Myometrial cell (primary cell): Measurements from ENCODE around the gene MINDY4. TPM values are rescaled to one million over a fixed set of nuclear protein-coding genes. Genes with fewer than 3 reads are reported as not detected.

Source experiments
- total RNA-seq: library from RNA; depleted of rRNA; stranded (reverse); fragments of >200 nt; gene quantifications from 2 replicates; pipeline ENCODE4 v1.2.3, GENCODE V29; 2015

Gene MINDY4
- total RNA-seq, result 8.5 and 11.2 TPM in 2 replicates

DNA sequence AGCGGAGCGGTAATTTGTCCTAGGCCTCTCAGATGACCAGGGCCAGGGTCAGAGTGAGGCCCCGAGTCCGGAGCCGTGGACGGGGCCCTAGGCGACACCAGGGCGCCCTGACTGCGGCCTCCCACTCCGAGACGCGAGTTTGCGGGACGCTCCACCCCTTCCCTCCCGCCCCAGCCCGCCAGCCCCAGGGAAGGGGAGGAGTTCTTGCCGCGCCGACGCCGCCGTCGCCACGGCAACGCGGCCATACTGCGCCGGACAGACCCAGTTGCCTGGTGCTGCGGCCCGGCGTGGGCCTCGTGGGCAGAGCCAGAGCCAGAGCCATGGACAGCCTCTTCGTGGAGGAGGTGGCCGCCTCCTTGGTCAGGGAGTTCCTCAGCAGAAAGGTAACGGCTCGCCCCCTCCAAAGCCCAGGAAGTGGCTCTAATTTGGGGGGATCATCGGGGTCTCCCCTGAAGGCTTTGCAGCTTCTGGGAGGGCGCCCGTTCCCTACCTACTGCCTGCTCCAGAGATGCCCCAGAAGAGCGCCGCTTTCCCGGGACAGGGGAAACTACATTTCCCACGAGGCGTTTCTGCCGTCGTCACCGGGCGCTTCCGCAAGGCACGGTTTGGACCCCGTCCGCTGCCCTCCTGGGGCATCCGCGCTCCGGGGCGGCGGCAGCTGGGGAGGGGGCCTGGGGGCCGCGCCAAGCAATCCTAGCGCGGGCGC lies at the start of gene MINDY4:
MINDY4 (plus strand) TSS at position 244 of the 706 bp plus-strand sequence; CDS start at position 321, 77 bp downstream.

DNA sequence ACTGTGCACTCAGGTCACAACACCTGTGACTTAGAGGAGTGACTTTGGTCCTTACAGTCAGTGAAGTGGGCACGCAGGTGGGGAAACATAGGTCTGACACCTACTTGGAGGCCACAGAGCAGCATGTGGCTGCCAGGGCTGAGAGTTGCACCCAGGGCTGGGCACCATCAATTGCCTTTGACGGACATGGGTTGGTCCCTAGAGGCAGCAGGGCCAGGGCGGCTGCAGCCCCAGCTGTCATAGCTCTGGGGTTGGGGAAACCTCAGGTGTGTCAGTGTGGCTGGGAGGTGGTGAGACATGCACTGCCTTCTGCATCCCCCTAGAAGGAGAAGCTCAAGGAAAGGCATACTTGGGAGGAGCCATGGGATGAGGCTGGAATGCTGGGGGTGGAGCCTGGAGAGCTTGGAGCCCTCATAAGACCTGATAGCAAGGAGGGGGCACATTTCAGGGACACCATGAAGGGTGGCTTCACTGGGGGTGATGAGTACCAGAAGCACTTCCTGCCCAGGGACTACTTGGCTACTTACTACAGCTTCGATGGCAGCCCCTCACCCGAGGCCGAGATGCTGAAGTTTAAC lies 19.4 kb upstream of the MINDY4 start, which contains the start of gene INMT:
INMT (plus strand) TSS at position 440 of the 578 bp plus-strand sequence; CDS start at position 456, 16 bp downstream.

DNA sequence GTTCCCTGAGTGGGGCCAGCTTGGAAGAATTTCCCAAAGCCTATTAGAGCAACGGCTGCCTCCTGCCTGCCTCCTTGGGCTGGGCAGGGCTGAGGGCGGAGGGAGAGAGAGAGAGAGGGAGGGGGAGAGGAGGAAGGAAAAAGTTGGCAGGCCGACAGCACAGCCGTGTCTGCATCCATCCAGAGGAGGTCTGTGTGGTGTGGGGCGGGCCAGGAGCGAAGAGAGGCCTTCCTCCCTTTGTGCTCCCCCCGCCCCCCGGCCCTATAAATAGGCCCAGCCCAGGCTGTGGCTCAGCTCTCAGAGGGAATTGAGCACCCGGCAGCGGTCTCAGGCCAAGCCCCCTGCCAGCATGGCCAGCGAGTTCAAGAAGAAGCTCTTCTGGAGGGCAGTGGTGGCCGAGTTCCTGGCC lies 140.3 kb downstream of the MINDY4 start, which contains the start of gene AQP1:
AQP1 (plus strand) TSS at position 293 of the 409 bp plus-strand sequence; CDS start at position 350, 57 bp downstream.

Other genes starting within 250 kb of the MINDY4 start
- 416 and 485 TPM in 2 replicates for gene GARS1, start 176.5 kb upstream of the MINDY4 start, total RNA-seq
- not detected in 2 replicates for gene CRHR2, start 89.0 kb upstream of the MINDY4 start, total RNA-seq
- 4.9 and 6.6 TPM in 2 replicates for gene INMT, start 19.3 kb upstream of the MINDY4 start, total RNA-seq
- 1.1 and 1.4 TPM in 2 replicates for gene AQP1, start 140.4 kb downstream of the MINDY4 start, total RNA-seq
- gene GHRHR, start 192.5 kb downstream of the MINDY4 start, total RNA-seq, result not detected in 2 replicates